ENCODE measurements around the gene PTRH2. TPM values are rescaled to one million over a fixed set of nuclear protein-coding genes. Genes with fewer than 3 reads are reported as not detected.

Gene PTRH2
- total RNA-seq, 4 donors from 2014 or later: 27.2 to 31.7 (median 30.9) TPM

GRCh38 chr17:59752922-59753321, 45.7 kb upstream of the PTRH2 start:
- no peaks in the 10 kb centered on the region for H3K9me3 ChIP-seq
- H3K27me3 ChIP-seq: no peaks in the 10 kb centered on the region
- H3K36me3 ChIP-seq: peaks cover 0 to 6% (median 0%) of the 10 kb centered on the region in 3 donors
- TF ChIP-seq CTCF (IDR thresholded peaks at IDR 0.05) (no peak), POLR2A (IDR thresholded peaks at IDR 0.05) (no peak)
- 78 to 86% methylated on average over 6 of the region's 7 CpGs for whole genome bisulfite sequencing, 2 donors
- H3K4me3 ChIP-seq: no peak overlapping the region
- intact Hi-C loops (cut with DNase I): no loop called here
- DNase-seq: no peak
- H3K27ac ChIP-seq: peak overlapping the region in 2 of 4 donors; percentile 59 to 74
- H3K4me1 ChIP-seq: peaks cover 0 to 38% (median 23%) of the 10 kb centered on the region in 3 donors

GRCh38 chr17:59752446-59752845, 45.2 kb upstream of the PTRH2 start:
- Histone ChIP-seq H3K27me3 (no peaks in the 10 kb centered on the region), H3K4me3 (no peak overlapping the region), H3K36me3 (peaks cover 0 to 9% (median 0%) of the 10 kb centered on the region in 3 donors), H3K9me3 (no peaks in the 10 kb centered on the region), H3K27ac (no peak overlapping the region), H3K4me1 (peaks cover 0 to 38% (median 23%) of the 10 kb centered on the region in 3 donors)
- no peak for DNase-seq
- intact Hi-C loops (cut with DNase I): no loop called here
- TF ChIP-seq POLR2A (IDR thresholded peaks at IDR 0.05) (no peak), CTCF (IDR thresholded peaks at IDR 0.05) (no peak)

- intact Hi-C loops (cut with DNase I): no loop called here
- no peak for DNase-seq
- 75 to 79% methylated on average over 6 to 11 of the region's 11 CpGs for WGBS, 2 donors
- Histone ChIP-seq H3K27me3 (no peaks in the 10 kb centered on the region), H3K27ac (peak overlapping the region in 1 of 4 donors; percentile 36), H3K9me3 (no peaks in the 10 kb centered on the region), H3K4me3 (no peak overlapping the region), H3K36me3 (peaks cover 0 to 9% (median 0%) of the 10 kb centered on the region in 3 donors), H3K4me1 (peaks cover 0 to 40% (median 23%) of the 10 kb centered on the region in 3 donors)
- TF ChIP-seq CTCF (IDR thresholded peaks at IDR 0.05) (no peak), POLR2A (IDR thresholded peaks at IDR 0.05) (no peak)
Measured at GRCh38 chr17:59751955-59752413, 44.8 kb upstream of the PTRH2 start.

GRCh38 chr17:59748591-59748990, 41.4 kb upstream of the PTRH2 start:
- Histone ChIP-seq H3K27me3 (no peaks in the 10 kb centered on the region), H3K36me3 (peaks cover 0 to 19% (median 0%) of the 10 kb centered on the region in 3 donors), H3K9me3 (no peaks in the 10 kb centered on the region), H3K4me3 (no peak overlapping the region), H3K27ac (no peak overlapping the region), H3K4me1 (peaks cover 0 to 17% (median 0%) of the 10 kb centered on the region in 3 donors)
- no peak for TF ChIP-seq POLR2A (IDR thresholded peaks at IDR 0.05)
- TF ChIP-seq CTCF (IDR thresholded peaks at IDR 0.05): no peak
- no peak for DNase-seq
- 85 to 94% methylated on average over 1 of the region's 1 CpG for WGBS, 2 donors
- intact Hi-C loops (cut with DNase I): no loop called here

GRCh38 chr17:59746849-59747445, 39.7 kb upstream of the PTRH2 start:
- 75 to 79% methylated on average over 4 of the region's 4 CpGs for WGBS, 2 donors
- peaks cover 0 to 32% (median 0%) of the 10 kb centered on the region in 3 donors for H3K36me3 ChIP-seq
- peaks cover 0 to 8% (median 0%) of the 10 kb centered on the region in 3 donors for H3K4me1 ChIP-seq
- H3K4me3 ChIP-seq: no peak overlapping the region
- no peaks in the 10 kb centered on the region for H3K9me3 ChIP-seq
- no peaks in the 10 kb centered on the region for H3K27me3 ChIP-seq
- no peak for DNase-seq
- no peak overlapping the region for H3K27ac ChIP-seq
- intact Hi-C loops (cut with DNase I): no loop called here
- TF ChIP-seq POLR2A (IDR thresholded peaks at IDR 0.05) (no peak), CTCF (IDR thresholded peaks at IDR 0.05) (peak; percentile 33 to 80 (median 64))

Data from esophagus squamous epithelium (tissue), 5 donors.